LHCN-M2 (cell line): Measurements from ENCODE around the gene EML5. TPM values are rescaled to one million over a fixed set of nuclear protein-coding genes. Genes with fewer than 3 reads are reported as not detected.
A peak's percentile ranks its signal among the peaks of the same experiment; 100 is the strongest.

Source experiments
- DNase-seq: peaks from one replicate; pipeline ENCODE4 v3.0.0-alpha.2; 2012; ENCODE audit warnings: low read depth
- total RNA-seq: library from RNA; depleted of rRNA; stranded (reverse); fragments of >200 nt; gene quantifications from 2 replicates; pipeline ENCODE4 v1.2.3, GENCODE V29; 2014; rRNA removed

Gene EML5
- total RNA-seq, 1 experiment from 2014 or later: 0.17 TPM

- no peak for DNase-seq
These were observed 228.9 kb downstream of the EML5 start for GRCh38 chr14:88563845-88564244.

GRCh38 chr14:88562831-88563686 is 229.7 kb downstream of the EML5 start, which contains the start of gene ZC3H14:
Gene ZC3H14, plus strand, starts transcription at chr14:88563037. Its CDS starts 97 bp downstream, at chr14:88563134.
- DNase-seq: peak; percentile 82

- no peak for DNase-seq
These were observed 230.3 kb downstream of the EML5 start for GRCh38 chr14:88562532-88562830.

Other genes starting within 250 kb of the EML5 start
- 14.7 and 15.8 TPM in 2 replicates for gene PTPN21, start 237.9 kb downstream of the EML5 start, total RNA-seq
- gene ZC3H14, start 229.9 kb downstream of the EML5 start, total RNA-seq: 84.4 and 87.8 TPM in 2 replicates
- 22.3 and 23.0 TPM in 2 replicates for gene TTC8, start 31.7 kb upstream of the EML5 start, total RNA-seq